HepG2 (cell line): ENCODE measurements around the gene PHACTR1. TPM values are rescaled to one million over a fixed set of nuclear protein-coding genes. Genes with fewer than 3 reads are reported as not detected.

Experiments used
- ATAC-seq: fragments of 200-7000 bp; cut with Tn5 transposase; 3 replicates; pipeline ENCODE4 v1.9.1; 2020; ENCODE audit warnings: mild to moderate bottlenecking, moderate library complexity
- BruUV-seq: library from RNA; stranded (reverse); fragments of 400-500 nt; replicated peaks from 2 replicates; lab custom pipeline; 2021; lab: Mats Ljungman, UMichigan
- CTCF ChIA-PET: fragments of 300-600 bp; formaldehyde crosslinking; extraction: SDS; loops from one replicate; lab custom pipeline; 2021; ENCODE audit warnings: low total read pairs, inconsistent platforms, low intra/inter-chr PET ratio; lab: Yijun Ruan, JAX
- POLR2A ChIA-PET: fragments of 350-600 bp; sonication (Branson Sonifier 250); formaldehyde crosslinking; loops from one replicate; lab custom pipeline; 2020; ENCODE audit warnings: antibody characterized with exemption, inconsistent platforms; lab: Yijun Ruan, JAX
- DNase-seq: peaks from one replicate; pipeline ENCODE4 v3.0.0-alpha.2; 2015; ENCODE audit warnings: low spot score
- FAIRE-seq: peaks from 3 replicates; lab custom pipeline; 2011; peaks lifted over from hg19 to GRCh38; lab: Jason Lieb, UNC
- H2AFZ ChIP-seq: one replicate; pipeline ENCODE4 v1.6.1; 2011; ENCODE audit warnings: low read length, inconsistent platforms
- H3K27ac ChIP-seq: fragments of 300-600 bp; 3 replicates; pipeline ENCODE4 v1.8.0; 2011; ENCODE audit warnings: mixed run types, mild to moderate bottlenecking, mixed read lengths, low read length, inconsistent platforms; ENCODE audit not compliant: insufficient read depth; ENCODE audit errors: extremely low read length
- H3K27me3 ChIP-seq, 2 experiments: fragments of 200-600 bp in 1 of 2; 2 replicates in 1 of 2; 3 replicates in 1 of 2; pipeline versions ENCODE4 v1.6.0 to v1.8.0; 2011; ENCODE audit warnings: low read length in 2 of 2, mild to moderate bottlenecking in 2 of 2, moderate library complexity in 2 of 2, inconsistent platforms in 1 of 2; ENCODE audit not compliant: insufficient read depth in 2 of 2, control insufficient read depth in 1 of 2
- H3K36me3 ChIP-seq, 2 experiments: fragments of 200-600 bp in 1 of 2; replicated peaks in 1 of 2; 2 replicates in 1 of 2; 3 replicates in 1 of 2; pipeline versions ENCODE4 v1.5.1 to v1.8.0; 2011; ENCODE audit warnings: low read length in 2 of 2, inconsistent platforms in 1 of 2; ENCODE audit not compliant: insufficient read depth in 2 of 2, control insufficient read depth in 1 of 2
- H3K4me1 ChIP-seq: 2 replicates; pipeline ENCODE4 v1.5.1; 2012; ENCODE audit warnings: low read length, inconsistent platforms; ENCODE audit not compliant: insufficient read depth
- H3K4me2 ChIP-seq: 2 replicates; pipeline ENCODE4 v1.6.0; 2011; ENCODE audit warnings: low read depth, low read length, inconsistent platforms
- H3K4me3 ChIP-seq, 3 experiments: fragments of 200-600 bp in 1 of 3; sonication (generic), shearing (Covaris generic) in 1 of 3; replicated peaks in 1 of 3; 2 replicates each; pipeline ENCODE4 v1.5.1; 2011 to 2016; ENCODE audit warnings: low read length in 3 of 3, inconsistent platforms in 2 of 3, low read depth in 2 of 3, mild to moderate bottlenecking in 2 of 3, control low read depth in 1 of 3, mixed read lengths in 1 of 3; ENCODE audit not compliant: insufficient read depth in 1 of 3
- H3K79me2 ChIP-seq: one replicate; pipeline ENCODE4 v1.6.1; 2011; ENCODE audit warnings: low read length, inconsistent platforms; ENCODE audit not compliant: insufficient read depth
- H3K9ac ChIP-seq: 2 replicates; pipeline ENCODE4 v1.6.0; 2011; ENCODE audit warnings: mild to moderate bottlenecking, low read depth, low read length, inconsistent platforms; ENCODE audit not compliant: insufficient read depth
- H3K9me3 ChIP-seq: 2 replicates; pipeline ENCODE4 v1.5.1; 2012; ENCODE audit warnings: mild to moderate bottlenecking, low read length
- H4K20me1 ChIP-seq: 2 replicates; pipeline ENCODE4 v1.6.0; 2011; ENCODE audit warnings: inconsistent platforms, mild to moderate bottlenecking, low read length, moderate library complexity; ENCODE audit not compliant: insufficient read depth
- CCAR2 ChIP-seq: fragments of 200-400 bp; formaldehyde crosslinking; optimal IDR thresholded peaks from 2 replicates; pipeline ENCODE3; 2018; ENCODE audit warnings: low read depth, mild to moderate bottlenecking, low read length, moderate library complexity
- CHD4 ChIP-seq: fragments of 200-600 bp; sonication (generic); IDR thresholded peaks from 2 replicates; pipeline ENCODE4 v1.7.0; 2017; ENCODE audit warnings: mild to moderate bottlenecking, low read length, borderline replicate concordance
- HDAC1 ChIP-seq: sonication (generic); formaldehyde crosslinking; IDR thresholded peaks from 2 replicates; pipeline ENCODE4 v1.5.1; 2020; ENCODE audit warnings: mild to moderate bottlenecking, missing genetic modification reagents
- HIC2 ChIP-seq: sonication (generic); formaldehyde crosslinking; IDR thresholded peaks from 2 replicates; pipeline ENCODE4 v1.9.0; 2022; ENCODE audit warnings: low read depth, missing genetic modification reagents
- KLF6 ChIP-seq: IDR thresholded peaks from 2 replicates; pipeline ENCODE4 v1.8.0; 2016; ENCODE audit warnings: missing biosample characterization, missing genetic modification reagents
- KMT2A ChIP-seq: sonication (generic); formaldehyde crosslinking; IDR thresholded peaks from 2 replicates; pipeline ENCODE4 v1.4.0; 2020; ENCODE audit warnings: missing genetic modification reagents
- LRRFIP1 ChIP-seq: sonication (generic); formaldehyde crosslinking; conservative IDR thresholded peaks from 2 replicates; pipeline ENCODE4 v1.4.0; 2020; ENCODE audit warnings: missing genetic modification reagents
- MIER3 ChIP-seq: IDR thresholded peaks from 2 replicates; pipeline ENCODE4 v1.6.1; 2016; ENCODE audit warnings: missing compliant biosample characterization, borderline replicate concordance
- NCOA2 ChIP-seq: sonication (generic); formaldehyde crosslinking; IDR thresholded peaks from 2 replicates; pipeline ENCODE4 v1.8.0; 2022; ENCODE audit warnings: inconsistent platforms
- NR2F2 ChIP-seq: IDR thresholded peaks from 2 replicates; pipeline ENCODE4 v1.6.1; 2012; ENCODE audit warnings: low read depth, inconsistent platforms, borderline replicate concordance
- NR3C1 ChIP-seq: sonication (generic); formaldehyde crosslinking; IDR thresholded peaks from 2 replicates; pipeline ENCODE4 v1.4.0; 2020; ENCODE audit warnings: missing genetic modification reagents
- PHF20 ChIP-seq: sonication (generic); formaldehyde crosslinking; IDR thresholded peaks from 2 replicates; pipeline ENCODE4 v1.5.0; 2020; ENCODE audit warnings: mild to moderate bottlenecking, missing genetic modification reagents
- SP5 ChIP-seq: IDR thresholded peaks from 2 replicates; pipeline ENCODE4 v1.6.1; 2016; ENCODE audit warnings: low read depth, borderline replicate concordance
- SRF ChIP-seq: IDR thresholded peaks from 2 replicates; pipeline ENCODE4 v1.6.1; 2011; ENCODE audit warnings: mild to moderate bottlenecking, low read depth, low read length, moderate library complexity
- ZEB1 ChIP-seq: IDR thresholded peaks from 2 replicates; pipeline ENCODE4 v1.6.1; 2012; ENCODE audit warnings: mild to moderate bottlenecking, low read depth, inconsistent platforms; ENCODE audit not compliant: insufficient replicate concordance
- ZIK1 ChIP-seq: sonication (generic); formaldehyde crosslinking; IDR thresholded peaks from 2 replicates; pipeline ENCODE4 v1.5.0; 2020; ENCODE audit warnings: mild to moderate bottlenecking, low read depth, missing genetic modification reagents, borderline replicate concordance
- ZNF180 ChIP-seq: sonication (generic); formaldehyde crosslinking; IDR thresholded peaks from 2 replicates; pipeline ENCODE4 v1.4.0; 2020; ENCODE audit warnings: low read depth, missing genetic modification reagents, borderline replicate concordance
- ZNF784 ChIP-seq: sonication (generic); formaldehyde crosslinking; IDR thresholded peaks from 2 replicates; pipeline ENCODE4 v1.5.1; 2020; ENCODE audit warnings: missing genetic modification reagents, mild to moderate bottlenecking, borderline replicate concordance
- whole genome bisulfite sequencing: methylation state at CpG from one replicate; pipeline ENCODE4 v1.1.6; 2017; ENCODE audit warnings: low lambda C conversion rate; 5-methylcytosine and 5-hydroxymethylcytosine counted together
- in situ Hi-C: cut with HindIII; loops from 2 replicates; pipeline ENCODE4 v1.10.0; 2017; ENCODE audit warnings: low pct_unique_long_range_greater_than_20kb; ENCODE audit not compliant: extremely low pct_ligation_motif_present
- intact Hi-C: fragments of 100-400 bp; cut with micrococcal nuclease; formaldehyde crosslinking; loops from one replicate; pipeline ENCODE4 v1.10.0; 2022; ENCODE audit not compliant: unreplicated experiment
- polyA plus RNA-seq, 8 experiments: library from polyadenylated mRNA; depleted of rRNA in 3 of 8; stranded (reverse) in 7 of 8; unstranded in 1 of 8; fragments of >200 nt; fragmentation: Illumina TruSeq in 4 of 8; extraction: Trizol in 4 of 8; gene quantifications; 2 replicates each; pipeline versions ENCODE4 v1.2.1 to v1.2.3, GENCODE V29; 2011 to 2016; ENCODE audit warnings: low read depth in 4 of 8, missing spikeins in 1 of 8, mixed read lengths in 1 of 8; ENCODE audit not compliant: insufficient read depth in 1 of 8
- total RNA-seq, 5 experiments: library from RNA; depleted of rRNA; stranded (reverse); fragments of >200 nt; fragmentation: Illumina TruSeq; extraction: Trizol; gene quantifications; 2 replicates each; pipeline ENCODE4 v1.2.3, GENCODE V29; 2016; ENCODE audit warnings: low read depth in 1 of 5

PHACTR1 gene
- total and polyA plus RNA-seq, 2 of the 13 experiments (the other 11 are each of a cell fraction or from before 2014, with no cell fraction given), result 0.09 TPM; not detected in 1

- ChIA-PET POLR2A (no interaction called here), CTCF (no interaction called here)
- 5% methylated on average over 1 of the region's 1 CpG for WGBS
- in situ Hi-C loops, result no loop called here
- Histone ChIP-seq H3K4me1 (0 out of 2 replicates have a peak, but pooled peaks cover 6% of the 10 kb centered on the region), H3K27me3 (peaks cover 3 to 44% of the 10 kb centered on the region in 2 experiments), H3K36me3 (no peaks in the 10 kb centered on the region), H3K4me3 (no peak overlapping the region), H3K27ac (no peak overlapping the region), H3K79me2 (no peaks in the 10 kb centered on the region), H3K4me2 (no peak overlapping the region), H2AFZ (no peak overlapping the region), H4K20me1 (no peaks in the 10 kb centered on the region), H3K9ac (no peak overlapping the region), H3K9me3 (no peaks in the 10 kb centered on the region)
- FAIRE-seq (no peak), DNase-seq (no peak), ATAC-seq (no peak)
- TF ChIP-seq ZNF180 (CRISPR knock-in tag) (no peak), NCOA2 (CRISPR knock-in tag) (no peak), CHD4 (no peak), ZEB1 (no peak), SP5 (CRISPR knock-in tag) (no peak), CCAR2 (no peak), KMT2A (CRISPR knock-in tag) (no peak), PHF20 (no peak), NR2F2 (no peak), ZNF784 (no peak), SRF (no peak), HDAC1 (CRISPR knock-in tag) (no peak), LRRFIP1 (no peak), NR3C1 (CRISPR knock-in tag) (no peak), ZIK1 (CRISPR knock-in tag) (no peak), MIER3 (CRISPR knock-in tag) (no peak), HIC2 (CRISPR knock-in tag) (no peak), KLF6 (CRISPR knock-in tag) (no peak)
- no TSS peak for BruUV-seq
- intact Hi-C loops, result no loop called here
Observed at GRCh38 chr6:12962529-12962928, 246.0 kb downstream of the PHACTR1 start.
